G401 (cell line): Measurements from ENCODE around the gene IGSF5. TPM values are rescaled to one million over a fixed set of nuclear protein-coding genes. Genes with fewer than 3 reads are reported as not detected.
"Not testable (repeated sequence)": the region's sequence is repeated elsewhere in the genome, so short reads cannot be mapped to it uniquely, and the experiment has no call there.

Experiments used
- DNase-seq: peaks from one replicate; pipeline ENCODE4 v3.0.0-alpha.2; 2015; ENCODE audit warnings: low spot score
- in situ Hi-C: cut with HindIII; loops from 2 replicates; pipeline ENCODE4 v1.10.0; 2016; ENCODE audit warnings: low sequenced_read_pairs, mixed read lengths
- total RNA-seq: library from RNA; depleted of rRNA; stranded (reverse); fragments of >200 nt; shearing (Covaris generic); gene quantifications from 2 replicates; pipeline ENCODE4 v1.2.3, GENCODE V29; 2014

IGSF5 gene
- total RNA-seq, 1 experiment from 2014 or later = 0.51 TPM

- in situ Hi-C loops = no loop called here
- no peak for DNase-seq
Measured at GRCh38 chr21:39736716-39737115, 8.3 kb upstream of the IGSF5 start.

GRCh38 chr21:39737376-39738000 lies 7.5 kb upstream of the IGSF5 start:
- no peak for DNase-seq
- in situ Hi-C loops = no loop called here

- no peak for DNase-seq
- in situ Hi-C loops = no loop called here
Measured at GRCh38 chr21:39738566-39738965, 6.4 kb upstream of the IGSF5 start.

GRCh38 chr21:39739531-39739930 lies 5.5 kb upstream of the IGSF5 start:
- in situ Hi-C loops, DNase-seq: not testable (repeated sequence)

- DNase-seq, in situ Hi-C loops: not testable (repeated sequence)
Measured at GRCh38 chr21:39742561-39742960, 2.4 kb upstream of the IGSF5 start.

- in situ Hi-C loops, DNase-seq: not testable (repeated sequence)
Measured at GRCh38 chr21:39745332-39745731, 349 bp downstream of the IGSF5 start.

- DNase-seq = no peak
- in situ Hi-C loops = no loop called here
Measured at GRCh38 chr21:39750670-39751069, 5.7 kb downstream of the IGSF5 start.

GRCh38 chr21:39754811-39755210 lies 9.8 kb downstream of the IGSF5 start:
- in situ Hi-C loops = no loop called here
- DNase-seq = no peak

- in situ Hi-C loops = no loop called here
- DNase-seq = no peak
Measured at GRCh38 chr21:39756285-39756684, 11.3 kb downstream of the IGSF5 start.

- in situ Hi-C loops = no loop called here
- DNase-seq = no peak
Measured at GRCh38 chr21:39763272-39763970, 18.4 kb downstream of the IGSF5 start.

GRCh38 chr21:39774227-39774626 lies 29.2 kb downstream of the IGSF5 start:
- in situ Hi-C loops = no loop called here
- no peak for DNase-seq

GRCh38 chr21:39775816-39776215 lies 30.8 kb downstream of the IGSF5 start:
- in situ Hi-C loops = no loop called here

GRCh38 chr21:39776589-39776988 lies 31.6 kb downstream of the IGSF5 start:
- no peak for DNase-seq
- in situ Hi-C loops = no loop called here

More at GRCh38 chr21:39775816-39776215, 30.8 kb downstream of the IGSF5 start:
- no peak for DNase-seq

- in situ Hi-C loops = no loop called here
- DNase-seq = no peak
Measured at GRCh38 chr21:39781331-39781730, 36.3 kb downstream of the IGSF5 start.

- in situ Hi-C loops = no loop called here
- DNase-seq = peak; percentile 41
Measured at GRCh38 chr21:39788383-39788782, 43.4 kb downstream of the IGSF5 start.

GRCh38 chr21:39796466-39796865 lies 51.5 kb downstream of the IGSF5 start:
- no peak for DNase-seq
- in situ Hi-C loops = no loop called here

- in situ Hi-C loops = no loop called here
Measured at GRCh38 chr21:39799178-39799577, 54.2 kb downstream of the IGSF5 start.

GRCh38 chr21:39800311-39800710 lies 55.3 kb downstream of the IGSF5 start:
- in situ Hi-C loops = no loop called here
- no peak for DNase-seq

More at GRCh38 chr21:39799178-39799577, 54.2 kb downstream of the IGSF5 start:
- peak; percentile 15 for DNase-seq

GRCh38 chr21:39802217-39802616 lies 57.2 kb downstream of the IGSF5 start:
- no peak for DNase-seq
- in situ Hi-C loops = no loop called here

- in situ Hi-C loops = no loop called here
- no peak for DNase-seq
Measured at GRCh38 chr21:39803393-39803792, 58.4 kb downstream of the IGSF5 start.

GRCh38 chr21:39804240-39804639 lies 59.3 kb downstream of the IGSF5 start:
- DNase-seq = no peak
- in situ Hi-C loops = no loop called here
